Measurements from ENCODE around the gene PLCD3. TPM values are rescaled to one million over a fixed set of nuclear protein-coding genes. Genes with fewer than 3 reads are reported as not detected.

The PLCD3 gene
- polyA plus RNA-seq, 1 donor (not counting 4 experiments of a cell fraction or from before 2014, with no cell fraction given) = 53.3 TPM

DNA sequence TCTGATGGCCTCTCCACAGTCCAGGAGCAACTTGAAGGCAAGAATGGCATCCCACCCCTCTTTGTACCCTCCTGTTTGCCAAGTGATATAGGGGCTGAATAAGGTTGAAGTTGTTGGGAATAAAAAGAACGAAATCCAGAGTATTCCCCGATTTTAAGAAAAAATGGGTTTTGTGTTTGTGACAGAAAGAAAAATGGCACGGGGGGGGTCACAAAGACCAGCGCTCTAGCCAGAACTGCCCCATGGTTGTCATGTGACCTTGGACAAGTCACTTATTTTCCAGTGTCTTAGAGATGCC, 14.2 kb upstream of the PLCD3 start:
- FAIRE-seq = no peak
- dilution Hi-C loops (cut with MboI; ENCODE audit: extremely low pct_ligation_motif_present, low sequenced_read_pairs) = no loop called here

DNA sequence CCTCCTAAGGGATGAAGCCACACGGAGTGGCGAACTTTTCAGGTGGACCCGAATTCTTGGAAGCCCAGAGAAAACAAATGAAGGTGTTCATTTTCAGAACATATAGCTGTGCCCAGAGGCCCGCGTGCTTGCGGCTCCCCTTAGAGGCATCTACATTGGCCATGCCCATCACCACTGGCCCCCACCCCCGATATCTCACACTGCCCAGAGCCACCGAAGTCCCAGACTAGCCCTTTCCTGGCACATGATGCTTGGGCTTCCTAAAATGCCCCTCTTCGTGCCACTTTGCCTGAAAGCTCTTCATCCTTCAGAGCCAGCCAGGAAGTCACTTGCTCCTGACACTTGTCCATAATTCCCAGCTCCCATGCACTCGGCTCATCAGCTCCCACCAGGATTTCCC, 13.9 kb upstream of the PLCD3 start:
- H3K9ac ChIP-seq (ENCODE audit: control insufficient read depth, extremely low read depth, insufficient read depth, low read length) = no peak overlapping the region
- peaks cover 28% of the 10 kb centered on the region for H3K79me2 ChIP-seq (ENCODE audit: control insufficient read depth, insufficient read depth, low read length)
- no peak overlapping the region for H2AFZ ChIP-seq (ENCODE audit: control insufficient read depth, low read length)
- dilution Hi-C loops (cut with MboI; ENCODE audit: extremely low pct_ligation_motif_present, low sequenced_read_pairs) = no loop called here
- H4K20me1 ChIP-seq (ENCODE audit: control insufficient read depth, extremely low read depth, insufficient read depth, low read length) = peaks cover 4% of the 10 kb centered on the region
- FAIRE-seq = no peak
- no peaks in the 10 kb centered on the region for H3K27me3 ChIP-seq (ENCODE audit: control insufficient read depth, extremely low read depth, insufficient read depth, low read length)
- no peak overlapping the region for H3K4me2 ChIP-seq (ENCODE audit: control insufficient read depth, extremely low read depth, insufficient read depth, low read depth, low read length)
- H3K36me3 ChIP-seq (ENCODE audit: control insufficient read depth in 2 of 2, extremely low read depth in 1 of 2, insufficient read depth in 2 of 2, low read length in 2 of 2) = no peaks in the 10 kb centered on the region
- no peaks in the 10 kb centered on the region for H3K9me1 ChIP-seq (ENCODE audit: control insufficient read depth, extremely low read depth, insufficient read depth, low read length)
- H3K9me3 ChIP-seq (ENCODE audit: control insufficient read depth, low read depth, low read length) = no peaks in the 10 kb centered on the region
- H3K27ac ChIP-seq (ENCODE audit: control insufficient read depth, insufficient read depth, low read length) = peak overlapping the region; percentile 99
- H3K4me3 ChIP-seq (ENCODE audit: control insufficient read depth in 2 of 3, extremely low read depth in 1 of 3, insufficient read depth in 2 of 3, low read depth in 1 of 3, low read length in 3 of 3) = no peak overlapping the region
- TF ChIP-seq CTCF (optimal IDR thresholded peaks at IDR 0.05 in 1 of 3, IDR thresholded peaks at IDR 0.05 in 1 of 3, conservative IDR thresholded peaks at IDR 0.05 in 1 of 3; ENCODE audit: extremely low read depth in 1 of 3, insufficient read depth in 2 of 3, low read length in 3 of 3) (no peak), EZH2 (IDR thresholded peaks at IDR 0.05; ENCODE audit: low read length) (no peak)
- no peak for DNase-seq (ENCODE audit: low read depth, low spot score)
- peaks cover 32% of the 10 kb centered on the region for H3K4me1 ChIP-seq (ENCODE audit: control insufficient read depth, extremely low read depth, insufficient read depth, low read length)

More for the DNA sequence above, 14.2 kb upstream of the PLCD3 start:
- H3K9ac ChIP-seq (ENCODE audit: control insufficient read depth, extremely low read depth, insufficient read depth, low read length) = peak overlapping the region; percentile 94
- peak overlapping the region; percentile 87 for H3K4me2 ChIP-seq (ENCODE audit: control insufficient read depth, extremely low read depth, insufficient read depth, low read depth, low read length)
- peak overlapping the region; percentile 94 for H2AFZ ChIP-seq (ENCODE audit: control insufficient read depth, low read length)
- TF ChIP-seq EZH2 (IDR thresholded peaks at IDR 0.05; ENCODE audit: low read length) (no peak), CTCF (optimal IDR thresholded peaks at IDR 0.05 in 1 of 3, IDR thresholded peaks at IDR 0.05 in 1 of 3, conservative IDR thresholded peaks at IDR 0.05 in 1 of 3; ENCODE audit: extremely low read depth in 1 of 3, insufficient read depth in 2 of 3, low read length in 3 of 3) (no peak)
- H3K4me1 ChIP-seq (ENCODE audit: control insufficient read depth, extremely low read depth, insufficient read depth, low read length) = peaks cover 36% of the 10 kb centered on the region
- peaks cover 32% of the 10 kb centered on the region for H3K79me2 ChIP-seq (ENCODE audit: control insufficient read depth, insufficient read depth, low read length)
- H3K27ac ChIP-seq (ENCODE audit: control insufficient read depth, insufficient read depth, low read length) = peak overlapping the region; percentile 99
- no peaks in the 10 kb centered on the region for H3K9me1 ChIP-seq (ENCODE audit: control insufficient read depth, extremely low read depth, insufficient read depth, low read length)
- H4K20me1 ChIP-seq (ENCODE audit: control insufficient read depth, extremely low read depth, insufficient read depth, low read length) = peaks cover 6% of the 10 kb centered on the region
- peak overlapping the region; percentile 50 to 97 (median 76) for H3K4me3 ChIP-seq (ENCODE audit: control insufficient read depth in 2 of 3, extremely low read depth in 1 of 3, insufficient read depth in 2 of 3, low read depth in 1 of 3, low read length in 3 of 3)
- no peaks in the 10 kb centered on the region for H3K27me3 ChIP-seq (ENCODE audit: control insufficient read depth, extremely low read depth, insufficient read depth, low read length)
- H3K9me3 ChIP-seq (ENCODE audit: control insufficient read depth, low read depth, low read length) = no peaks in the 10 kb centered on the region
- no peaks in the 10 kb centered on the region for H3K36me3 ChIP-seq (ENCODE audit: control insufficient read depth in 2 of 2, extremely low read depth in 1 of 2, insufficient read depth in 2 of 2, low read length in 2 of 2)
- no peak for DNase-seq (ENCODE audit: low read depth, low spot score)
